Cardiac muscle cell (in vitro differentiated cells and primary cell): ENCODE results near the gene NGRN. TPM values are rescaled to one million over a fixed set of nuclear protein-coding genes. Genes with fewer than 3 reads are reported as not detected.
"Not testable (repeated sequence)": the region's sequence is repeated elsewhere in the genome, so short reads cannot be mapped to it uniquely, and the experiment has no call there.

ENCODE experiments used
- DNase-seq, 2 donors: peaks; one replicate each; pipeline versions ENCODE4 v3.0.0 to v3.0.0-alpha.2; 2010 to 2017; ENCODE audit warnings: low read depth in 1 of 2, low spot score in 1 of 2
- H3K27ac ChIP-seq: fragments of 200-600 bp; sonication (generic); 2 replicates; pipeline ENCODE4 v1.5.1; 2016
- H3K27me3 ChIP-seq: fragments of 200-600 bp; sonication (generic); 2 replicates; pipeline ENCODE4 v1.6.0; 2016; ENCODE audit warnings: control low read depth
- H3K36me3 ChIP-seq: fragments of 200-600 bp; sonication (generic); 2 replicates; pipeline ENCODE4 v1.5.1; 2016; ENCODE audit warnings: control low read depth
- H3K4me1 ChIP-seq: fragments of 200-600 bp; sonication (generic); 2 replicates; pipeline ENCODE4 v1.8.1; 2017; ENCODE audit warnings: low read depth, mild to moderate bottlenecking, mixed run types
- H3K4me3 ChIP-seq: fragments of 200-600 bp; sonication (generic); 2 replicates; pipeline ENCODE4 v1.5.1; 2016; ENCODE audit warnings: mild to moderate bottlenecking
- H3K9me3 ChIP-seq: fragments of 200-600 bp; sonication (generic); 2 replicates; pipeline ENCODE4 v1.5.1; 2017; ENCODE audit warnings: low read depth, mild to moderate bottlenecking, control low read depth
- polyA plus RNA-seq: library from polyadenylated mRNA; unstranded; fragments of >200 nt; fragmentation: Nextera tagmentation; extraction: Ambion mirVana; gene quantifications from 2 replicates; pipeline ENCODE4 v1.2.1, GENCODE V29; 2016
- total RNA-seq: library from RNA; depleted of rRNA; stranded (reverse); fragments of >200 nt; gene quantifications from 2 replicates; pipeline ENCODE4 v1.2.3, GENCODE V29; 2016
- TF ChIP-seq, protein P1 (sequence below): IDR thresholded peaks from 2 replicates; pipeline ENCODE4 v1.5.1; 2012; ENCODE audit warnings: low read depth, mild to moderate bottlenecking, low read length

Gene NGRN
- total and polyA plus RNA-seq, 2 experiments from 2014 or later = 157 to 167 TPM

DNA sequence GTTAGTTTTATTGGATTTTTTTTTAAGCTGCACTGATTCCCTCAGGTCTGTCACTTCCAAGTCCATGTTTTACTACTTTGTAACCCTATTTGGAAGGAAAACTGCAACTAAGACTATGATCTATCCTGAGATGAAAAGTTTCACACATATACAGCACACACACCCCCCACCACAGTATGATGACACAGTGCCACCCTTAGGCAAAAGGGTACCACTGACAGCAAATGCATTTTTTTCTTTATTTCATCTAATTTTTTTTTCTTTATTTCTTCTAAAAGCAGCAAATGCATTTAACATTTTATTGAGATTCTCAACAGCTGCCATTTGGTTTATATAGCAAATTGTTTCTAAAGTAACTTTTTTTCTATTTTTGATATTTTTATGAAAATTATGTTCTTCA lies 21.2 kb downstream of the NGRN start:
- Histone ChIP-seq H3K27me3 (no peaks in the 10 kb centered on the region), H3K27ac (no peak overlapping the region), H3K9me3 (no peaks in the 10 kb centered on the region), H3K4me3 (no peak overlapping the region), H3K36me3 (no peaks in the 10 kb centered on the region), H3K4me1 (peaks cover 14% of the 10 kb centered on the region)
- DNase-seq = peak; percentile 35 to 63
- TF ChIP-seq, protein P1, sequence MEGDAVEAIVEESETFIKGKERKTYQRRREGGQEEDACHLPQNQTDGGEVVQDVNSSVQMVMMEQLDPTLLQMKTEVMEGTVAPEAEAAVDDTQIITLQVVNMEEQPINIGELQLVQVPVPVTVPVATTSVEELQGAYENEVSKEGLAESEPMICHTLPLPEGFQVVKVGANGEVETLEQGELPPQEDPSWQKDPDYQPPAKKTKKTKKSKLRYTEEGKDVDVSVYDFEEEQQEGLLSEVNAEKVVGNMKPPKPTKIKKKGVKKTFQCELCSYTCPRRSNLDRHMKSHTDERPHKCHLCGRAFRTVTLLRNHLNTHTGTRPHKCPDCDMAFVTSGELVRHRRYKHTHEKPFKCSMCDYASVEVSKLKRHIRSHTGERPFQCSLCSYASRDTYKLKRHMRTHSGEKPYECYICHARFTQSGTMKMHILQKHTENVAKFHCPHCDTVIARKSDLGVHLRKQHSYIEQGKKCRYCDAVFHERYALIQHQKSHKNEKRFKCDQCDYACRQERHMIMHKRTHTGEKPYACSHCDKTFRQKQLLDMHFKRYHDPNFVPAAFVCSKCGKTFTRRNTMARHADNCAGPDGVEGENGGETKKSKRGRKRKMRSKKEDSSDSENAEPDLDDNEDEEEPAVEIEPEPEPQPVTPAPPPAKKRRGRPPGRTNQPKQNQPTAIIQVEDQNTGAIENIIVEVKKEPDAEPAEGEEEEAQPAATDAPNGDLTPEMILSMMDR = peak; percentile 48

DNA sequence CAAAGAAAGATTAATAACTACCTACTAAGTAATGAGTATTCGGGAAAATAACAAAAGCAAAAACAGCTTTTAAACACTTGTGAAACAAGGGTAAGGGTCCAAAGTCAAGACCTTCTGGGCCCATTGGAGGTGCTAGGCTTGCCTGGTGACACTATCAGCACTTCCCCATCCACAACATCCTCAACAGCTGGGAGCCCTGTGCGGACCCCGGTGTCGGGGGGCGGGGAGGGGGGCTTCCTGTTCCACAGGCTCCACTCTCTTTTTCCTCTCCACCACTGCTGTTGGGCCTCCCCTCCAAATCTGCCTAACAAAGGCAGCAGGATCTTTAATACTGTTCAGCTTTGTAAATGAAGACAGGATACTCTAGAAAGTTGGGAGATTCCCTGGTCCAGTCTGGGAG lies 21.6 kb downstream of the NGRN start:
- Histone ChIP-seq H3K27me3 (no peaks in the 10 kb centered on the region), H3K27ac (no peak overlapping the region), H3K36me3 (no peaks in the 10 kb centered on the region), H3K4me1 (peaks cover 10% of the 10 kb centered on the region), H3K4me3 (no peak overlapping the region), H3K9me3 (no peaks in the 10 kb centered on the region)
- TF ChIP-seq, protein P1 = no peak
- DNase-seq = no peak

DNA sequence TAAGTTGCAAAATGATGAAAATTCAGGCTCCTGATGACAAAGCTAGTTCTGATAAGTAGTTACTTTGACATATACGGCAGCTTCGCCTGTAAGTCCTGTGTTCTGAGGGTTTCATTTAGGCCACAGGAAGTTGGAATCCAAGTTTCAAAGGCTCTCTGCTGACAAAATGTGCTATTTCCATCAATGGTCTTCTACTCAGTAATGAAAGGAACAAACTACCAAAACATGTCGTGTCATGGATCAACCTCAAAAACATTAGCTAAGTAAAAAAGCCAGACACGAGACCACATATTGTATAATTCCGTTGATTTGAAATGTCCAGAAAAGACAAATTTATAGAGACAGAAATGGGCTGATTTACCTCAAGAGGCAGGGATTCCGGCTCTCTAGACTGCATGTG lies 22.5 kb downstream of the NGRN start:
- TF ChIP-seq, protein P1 = no peak
- no peak for DNase-seq
- H3K27ac ChIP-seq = no peak overlapping the region

DNA sequence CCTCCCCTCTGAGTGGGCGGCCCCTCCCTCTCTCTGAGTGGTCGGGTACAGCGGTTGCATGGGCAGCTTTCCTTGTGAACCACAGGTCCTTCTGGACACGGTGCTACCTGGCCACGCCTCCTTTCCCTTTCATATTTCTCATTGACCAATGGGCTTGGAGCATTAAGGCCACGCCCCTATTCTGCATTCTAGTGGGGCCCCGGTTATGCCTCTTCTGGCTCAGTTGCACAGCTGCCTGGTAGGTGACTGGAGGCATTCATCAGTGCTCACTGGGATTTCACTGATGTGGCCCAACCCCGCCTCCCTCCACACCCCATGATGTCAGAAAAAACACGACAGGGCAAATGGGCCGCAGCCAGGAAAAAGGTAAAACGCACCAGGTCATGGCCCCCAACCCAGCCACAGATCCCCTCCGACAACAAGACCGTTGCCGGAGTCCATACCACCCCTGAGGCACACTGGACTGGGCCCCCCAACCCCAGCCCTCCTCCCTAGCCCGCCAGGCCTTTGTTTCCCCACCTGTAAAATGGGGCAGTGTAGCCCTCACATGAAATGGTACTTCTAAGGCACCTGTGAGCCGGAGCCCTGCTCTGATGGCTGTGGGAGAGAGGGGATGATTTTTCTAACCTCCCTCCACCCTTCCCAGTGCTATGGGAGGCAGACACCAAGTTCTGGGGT lies 26.3 kb downstream of the NGRN start:
- H3K27me3 ChIP-seq = no peaks in the 10 kb centered on the region
- H3K4me3 ChIP-seq = no peak overlapping the region
- TF ChIP-seq, protein P1 = no peak
- no peaks in the 10 kb centered on the region for H3K36me3 ChIP-seq
- peak in 1 of 2 donors; percentile 43 for DNase-seq
- no peak overlapping the region for H3K27ac ChIP-seq
- H3K9me3 ChIP-seq = no peaks in the 10 kb centered on the region
- H3K4me1 ChIP-seq = no peaks in the 10 kb centered on the region

More for the DNA sequence above, 22.5 kb downstream of the NGRN start:
- Histone ChIP-seq H3K27me3 (no peaks in the 10 kb centered on the region), H3K4me1 (peaks cover 2% of the 10 kb centered on the region), H3K9me3 (no peaks in the 10 kb centered on the region), H3K36me3 (no peaks in the 10 kb centered on the region), H3K4me3 (no peak overlapping the region)

DNA sequence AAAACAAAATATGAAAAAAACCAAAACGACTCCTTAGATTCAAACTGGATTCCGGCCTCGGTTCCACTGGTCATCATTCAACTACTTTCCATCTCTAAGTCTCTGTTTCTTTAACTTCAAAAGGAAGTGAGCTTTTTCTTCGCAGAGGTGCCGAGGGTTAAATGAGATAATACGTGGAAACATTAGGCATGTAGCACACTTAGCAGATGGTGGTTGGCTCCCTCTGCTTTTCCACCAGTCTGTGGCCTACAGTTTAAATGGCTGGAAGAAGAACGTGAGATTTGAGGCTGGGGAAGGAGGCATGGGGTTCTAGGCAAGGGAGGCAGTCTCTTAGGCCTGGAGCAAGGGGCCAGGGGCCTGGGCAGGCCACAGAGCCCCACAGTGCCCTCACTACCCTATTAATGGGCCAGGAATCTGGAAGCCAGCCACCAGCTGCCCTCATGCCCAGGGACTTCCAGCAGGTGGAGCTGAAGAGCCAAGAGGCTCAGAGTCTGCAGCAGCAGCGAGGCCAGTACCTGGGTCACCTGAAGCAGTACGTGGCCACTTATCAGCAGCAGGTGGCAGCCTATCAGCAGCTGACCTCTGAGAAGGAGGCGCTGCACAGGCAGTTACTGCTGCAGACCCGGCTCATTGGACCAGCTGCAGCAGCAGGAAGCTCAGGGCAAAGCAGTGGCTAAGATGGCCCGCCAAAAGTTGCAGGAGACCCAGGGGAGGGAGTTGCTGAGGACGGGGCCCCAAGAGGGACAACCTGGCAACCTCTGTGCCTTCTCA lies 27.8 kb downstream of the NGRN start:
- H3K4me1 ChIP-seq, H3K4me3 ChIP-seq, H3K27me3 ChIP-seq, H3K9me3 ChIP-seq, H3K27ac ChIP-seq, H3K36me3 ChIP-seq: not testable (repeated sequence)
- TF ChIP-seq, protein P1 = peak; percentile 79
- DNase-seq = peak; percentile 49 to 74
